MV-4-11 (cell line): ENCODE results near the gene KLK10.

Experiments
- DNase-seq: peaks from one replicate; lab custom pipeline; 2025; lab: John Stamatoyannopoulos, UW

KLK10 gene

DNA sequence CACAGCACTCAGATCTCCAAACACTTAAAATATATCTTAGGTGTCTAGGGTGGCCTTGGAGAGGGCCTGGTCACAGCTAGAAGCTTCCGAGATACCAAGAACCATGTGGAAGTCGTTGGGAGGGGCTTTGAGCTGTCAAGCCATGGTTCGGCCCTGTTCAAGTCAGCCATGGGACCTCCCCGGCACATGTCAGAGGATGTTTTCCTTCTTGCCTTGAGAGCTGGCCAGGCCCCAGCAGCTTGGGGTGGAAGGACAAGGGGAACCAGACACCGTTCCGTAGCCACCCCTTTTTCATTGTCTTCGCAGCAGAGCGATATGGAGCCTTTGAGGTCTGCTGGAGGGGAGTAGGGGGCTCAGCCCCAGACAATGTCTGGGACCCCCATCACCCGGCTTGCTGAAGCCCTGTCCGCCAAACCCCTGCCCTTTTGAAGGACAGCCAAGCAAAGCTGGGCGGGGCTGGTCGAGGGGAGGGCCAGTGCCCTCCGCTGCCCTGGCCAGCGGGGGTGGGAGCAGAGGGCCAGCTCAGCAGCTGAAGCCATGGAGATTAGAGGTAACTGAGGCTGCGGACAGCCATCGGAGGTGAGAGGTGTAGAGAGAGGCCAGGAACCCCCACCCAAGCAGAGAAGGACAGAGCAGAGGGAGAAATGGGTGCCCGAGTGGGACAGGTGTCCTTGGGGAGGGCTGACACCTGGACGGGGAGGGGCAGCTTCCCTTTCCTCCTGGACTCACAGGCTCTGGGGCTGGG, 6.5 kb upstream of the KLK10 start:
- no peak for DNase-seq

DNA sequence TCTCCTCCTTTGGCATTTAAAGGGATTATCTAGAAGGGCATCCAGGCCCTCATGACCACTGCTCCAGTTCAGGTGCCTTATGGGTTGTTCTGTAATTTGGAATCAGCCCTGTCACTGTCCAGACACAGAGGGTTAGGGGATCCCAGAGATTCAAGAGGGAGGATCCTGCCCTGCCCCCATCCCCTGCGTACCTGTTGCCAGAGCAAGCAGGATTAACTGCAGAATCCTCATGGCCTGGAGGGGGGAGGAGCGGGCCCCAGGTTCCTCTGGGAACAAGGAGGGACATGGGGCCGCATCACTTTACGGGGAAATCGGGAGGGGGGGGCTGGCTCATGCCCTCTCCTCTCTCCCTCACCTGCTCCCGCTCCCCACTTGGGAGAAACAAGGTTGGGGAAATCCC, 5.9 kb upstream of the KLK10 start:
- DNase-seq: no peak

- DNase-seq: no peak
These were observed 5.4 kb upstream of the KLK10 start for GRCh38 chr19:51024924-51025323.

GRCh38 chr19:51023946-51024345, 4.4 kb upstream of the KLK10 start:
- no peak for DNase-seq

DNA sequence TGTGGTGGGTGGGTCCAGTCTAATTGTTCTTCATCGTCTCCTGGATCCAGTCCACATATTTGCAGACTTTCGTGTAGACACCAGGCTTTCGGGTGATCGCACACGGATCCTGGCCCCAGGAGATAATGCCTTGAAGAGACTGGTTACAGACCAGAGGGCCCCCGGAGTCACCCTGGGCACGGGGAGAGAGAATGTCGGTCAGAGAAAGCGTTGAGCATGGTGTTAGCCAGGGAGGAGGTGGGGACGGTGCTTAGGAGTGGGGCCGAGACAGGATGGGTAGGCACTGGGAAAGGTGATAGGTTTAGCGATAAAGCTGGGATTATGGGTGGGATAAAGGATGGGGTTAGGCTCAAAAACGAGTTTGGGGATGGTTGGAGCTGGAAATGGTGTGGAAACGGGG, 3.0 kb upstream of the KLK10 start:
- DNase-seq: no peak

DNA sequence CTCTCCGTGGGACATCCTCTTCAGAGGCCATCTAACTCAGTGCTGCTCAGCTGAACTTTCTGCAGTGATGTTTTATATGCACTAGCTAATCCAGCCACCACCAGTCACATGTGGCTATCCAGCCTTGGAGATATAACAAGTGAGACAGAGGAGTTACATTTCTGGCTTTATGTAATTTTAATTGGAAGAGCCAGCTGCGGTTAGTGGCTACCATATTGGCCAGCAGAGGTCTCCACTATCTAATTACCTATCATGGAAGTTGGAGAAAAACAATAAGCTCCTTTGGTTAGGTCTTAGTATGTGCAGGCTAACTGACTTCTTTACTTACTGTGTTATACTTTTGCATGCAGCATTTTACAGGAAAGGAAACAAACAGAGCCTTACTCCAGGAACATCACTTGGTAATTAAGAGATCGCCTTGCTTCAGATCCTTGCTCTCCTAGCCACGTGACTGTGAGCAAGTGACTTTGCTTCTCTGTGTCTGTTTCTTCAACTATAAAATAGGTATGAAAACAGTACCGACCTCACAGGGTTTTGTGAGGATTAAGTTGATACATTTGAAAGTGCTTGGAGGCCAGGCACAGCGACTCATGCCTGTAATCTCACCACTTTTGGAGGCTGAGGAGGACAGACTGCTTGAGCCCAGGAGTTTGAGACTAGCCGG, 1.6 kb upstream of the KLK10 start:
- peak; percentile 47 for DNase-seq

GRCh38 chr19:51018745-51019543, 565 bp downstream of the KLK10 start:
- no peak for DNase-seq

DNA sequence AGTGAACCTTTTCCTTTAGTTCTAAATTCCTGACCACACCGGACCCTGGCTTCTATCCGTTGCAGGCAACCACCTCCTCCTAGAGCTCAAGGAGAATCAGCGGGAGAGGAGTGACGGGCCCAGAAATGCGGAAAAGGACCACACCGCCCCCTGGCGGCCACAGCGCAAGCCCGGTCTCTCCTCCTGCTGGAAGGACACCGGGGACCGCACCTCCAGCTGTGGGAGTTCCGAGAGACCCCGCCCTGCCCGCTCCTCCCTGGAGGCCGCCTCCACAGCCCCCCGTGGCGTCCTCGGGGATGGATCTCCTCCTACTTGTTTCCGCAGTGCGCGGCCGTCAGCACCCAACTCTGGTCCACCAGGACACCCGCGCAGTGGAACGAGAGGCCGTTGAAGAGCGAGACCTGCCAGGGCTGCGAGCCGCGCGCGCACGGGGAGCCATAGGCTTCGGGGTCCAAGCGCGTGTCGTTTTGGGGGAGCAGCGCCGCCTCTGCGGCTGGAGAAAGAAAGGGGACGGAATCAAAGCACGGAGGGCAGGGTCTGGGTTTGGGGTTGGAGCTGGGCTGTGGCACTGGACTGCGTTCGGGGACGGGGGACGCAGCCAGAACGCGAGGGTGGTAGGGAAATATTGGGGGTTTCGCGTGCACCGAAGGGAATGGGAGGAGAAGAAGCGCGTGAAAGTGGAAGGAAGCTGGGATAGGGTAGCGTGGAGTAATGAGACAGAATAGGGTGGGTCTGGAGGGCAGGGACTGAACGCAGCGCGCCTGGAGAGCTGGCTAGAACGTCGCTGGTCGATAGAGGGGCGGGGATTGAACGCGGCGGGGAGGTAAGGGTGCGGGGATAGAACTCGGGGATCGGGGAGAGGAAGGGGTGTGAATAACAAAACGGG, 2.5 kb downstream of the KLK10 start:
- no peak for DNase-seq

GRCh38 chr19:51015691-51016267, 3.7 kb downstream of the KLK10 start:
- DNase-seq: no peak

DNA sequence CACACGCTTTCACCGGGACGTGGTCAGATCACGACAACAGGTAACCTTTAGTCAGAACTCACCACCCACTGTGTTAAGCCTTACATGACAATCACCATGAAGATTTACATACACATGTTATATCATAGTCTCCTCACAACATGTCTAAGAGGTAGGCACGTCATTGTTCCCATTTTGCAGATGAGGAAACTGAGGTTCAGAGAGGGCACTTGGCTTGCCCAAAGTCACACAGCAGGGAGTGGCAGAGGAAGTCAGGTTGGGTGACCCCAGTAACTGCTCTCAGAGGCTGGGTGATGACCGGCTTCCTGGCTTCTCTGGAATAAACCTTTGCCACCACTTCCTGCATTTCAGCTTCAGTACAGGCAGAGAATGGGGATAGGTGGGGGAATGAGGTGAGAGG, 5.3 kb downstream of the KLK10 start:
- no peak for DNase-seq

DNA sequence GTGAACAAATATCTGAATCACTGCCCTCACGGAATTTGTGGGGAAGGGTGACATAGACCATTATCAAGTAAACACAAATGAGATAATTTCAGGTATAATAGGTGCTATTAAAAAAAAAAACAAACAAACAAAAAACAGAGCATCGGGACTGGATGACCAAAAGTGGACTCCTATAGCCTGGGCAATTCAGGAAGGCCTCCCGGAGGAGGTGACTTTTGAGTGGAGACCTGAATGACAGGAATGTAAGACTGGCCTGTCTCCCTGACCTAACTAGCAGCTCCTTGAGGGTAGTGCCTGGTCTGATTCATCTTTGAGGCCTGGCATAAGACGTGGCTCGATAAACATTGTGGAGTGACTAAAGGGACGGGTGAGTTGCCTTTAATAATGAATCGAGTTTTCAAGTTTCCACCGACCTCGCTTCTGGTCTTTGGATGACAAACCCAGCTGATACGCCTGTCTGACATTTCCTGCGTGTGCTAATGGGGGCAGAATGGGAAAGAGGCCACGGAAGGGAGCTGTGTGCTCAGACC, 6.8 kb downstream of the KLK10 start:
- no peak for DNase-seq

DNA sequence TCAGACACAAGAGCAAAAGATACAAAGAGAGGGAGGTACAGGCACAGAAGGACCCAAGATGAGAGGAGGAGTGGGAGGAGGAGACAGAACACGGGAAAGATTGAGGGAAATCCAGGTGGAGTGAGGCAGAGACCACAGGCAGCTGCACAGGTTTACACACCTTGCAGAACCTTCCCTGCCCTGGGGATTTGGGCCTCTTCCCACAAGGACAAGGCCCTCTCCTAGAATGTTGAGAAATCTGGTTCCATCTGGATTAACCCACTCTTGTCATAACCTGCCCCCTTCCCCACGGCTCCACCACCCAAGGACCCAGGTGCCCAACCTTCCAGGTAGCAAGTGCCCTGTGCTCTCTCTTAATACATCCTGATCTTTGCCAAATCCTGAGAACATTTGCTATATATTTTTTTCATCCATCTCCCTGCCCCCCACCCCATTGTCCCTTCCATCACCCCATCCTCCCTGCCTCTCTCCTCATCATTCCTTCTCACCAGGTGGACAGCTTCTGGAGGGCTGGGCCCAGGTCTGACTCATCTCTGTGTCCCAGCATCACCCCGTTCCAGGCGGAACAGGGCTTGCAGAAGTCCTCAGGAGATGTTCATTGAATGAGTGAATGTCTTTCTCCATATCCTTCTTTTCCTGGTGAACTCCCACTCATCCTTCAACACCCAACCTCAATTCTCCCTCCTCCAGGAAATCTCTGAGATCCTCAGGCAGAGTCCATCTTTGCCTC, 9.3 kb downstream of the KLK10 start:
- DNase-seq: no peak

- DNase-seq: no peak
These were observed 10.2 kb downstream of the KLK10 start for GRCh38 chr19:51009061-51009891.

DNA sequence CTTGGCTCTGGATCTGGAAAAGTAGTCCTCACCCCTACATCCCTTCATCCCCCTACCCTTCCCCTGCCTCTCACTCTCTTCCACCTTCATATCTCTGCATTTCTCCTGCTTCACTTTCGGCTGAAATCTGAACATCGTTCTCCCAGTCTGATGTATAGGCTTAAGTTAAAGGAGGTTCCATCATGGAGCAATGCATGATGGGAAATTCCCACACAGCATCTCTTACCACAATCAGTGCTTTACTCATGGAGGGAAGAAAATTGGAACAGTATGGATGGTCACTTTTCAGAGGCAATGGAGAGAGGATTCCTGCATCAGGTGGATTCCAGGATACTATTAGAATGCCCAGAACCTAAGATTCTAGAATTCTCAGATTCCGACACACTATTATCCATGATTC, 12.0 kb downstream of the KLK10 start:
- no peak for DNase-seq

GRCh38 chr19:51006406-51006805, 13.1 kb downstream of the KLK10 start:
- DNase-seq: no peak

- DNase-seq: no peak
These were observed 14.3 kb downstream of the KLK10 start for GRCh38 chr19:51005248-51005647.

DNA sequence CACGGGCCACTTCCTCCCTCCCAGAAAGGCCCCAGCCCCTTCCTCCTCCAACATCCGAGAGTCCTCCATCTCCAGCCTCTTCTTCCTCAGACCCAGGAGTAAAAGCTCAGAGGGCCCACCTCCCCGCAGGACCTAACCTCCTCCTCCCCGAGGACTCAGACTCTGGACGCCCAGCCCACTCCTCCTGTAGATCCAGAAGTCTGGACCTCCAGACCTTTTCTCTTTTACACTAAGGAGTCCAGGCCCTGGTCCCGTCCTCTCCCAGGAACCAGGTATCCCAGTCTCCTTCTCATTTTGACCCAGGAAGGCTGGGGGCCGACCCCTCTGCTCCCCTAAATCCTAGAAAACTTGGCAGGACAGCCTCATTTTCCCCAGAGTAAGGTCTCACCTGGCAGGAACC, 16.2 kb downstream of the KLK10 start:
- DNase-seq: no peak

- DNase-seq: no peak
These were observed 16.8 kb downstream of the KLK10 start for GRCh38 chr19:51002542-51003311.

GRCh38 chr19:51002089-51002532, 17.4 kb downstream of the KLK10 start:
- no peak for DNase-seq
